Pancreas (tissue), 10 donors: ENCODE measurements around the gene C16orf54. TPM values are rescaled to one million over a fixed set of nuclear protein-coding genes. Genes with fewer than 3 reads are reported as not detected.
A peak's percentile ranks its signal among the peaks of the same experiment; 100 is the strongest.
"Not testable (repeated sequence)": the region's sequence is repeated elsewhere in the genome, so short reads cannot be mapped to it uniquely, and the experiment has no call there.

Source experiments
- ATAC-seq, 4 donors: fragments of 200-7000 bp; cut with Tn5 transposase; one replicate each; pipeline versions ENCODE4 v1.8.0 to v1.9.1; 2020; ENCODE audit warnings: mild to moderate bottlenecking in 4 of 4, moderate library complexity in 4 of 4
- DNase-seq, 6 donors: peaks; one replicate each; pipeline ENCODE4 v3.0.0-alpha.2; 2020
- FAIRE-seq: peaks from 2 replicates; lab custom pipeline; 2012; peaks lifted over from hg19 to GRCh38; lab: Jason Lieb, UNC
- H3K27ac ChIP-seq, 4 donors: fragments of 200-600 bp; sonication (generic); 1 replicate in 3 of 4; 2 replicates in 1 of 4; pipeline versions ENCODE4 v1.5.0 to v1.8.0; 2020
- H3K27me3 ChIP-seq, 4 donors: fragments of 200-600 bp; one replicate each; pipeline ENCODE4 v1.8.0; 2021
- H3K36me3 ChIP-seq, 3 donors: fragments of 200-600 bp; sonication (generic) in 1 of 3; one replicate each; pipeline versions ENCODE4 v1.5.0 to v1.8.0; 2020 to 2021
- H3K4me1 ChIP-seq, 3 donors: fragments of 200-600 bp; one replicate each; pipeline ENCODE4 v1.8.0; 2021
- H3K4me3 ChIP-seq, 4 donors: fragments of 200-600 bp; sonication (generic) in 2 of 4; one replicate each; pipeline versions ENCODE4 v1.5.0 to v1.8.0; 2020 to 2021
- H3K9me3 ChIP-seq, 4 donors: fragments of 200-600 bp; one replicate each; pipeline ENCODE4 v1.8.0; 2021
- WGBS, 2 donors: extraction: QIAGEN DNeasy Blood & Tissue Kit; methylation state at CpG; one replicate each; pipeline ENCODE4 v1.1.7; 2013; 5-methylcytosine and 5-hydroxymethylcytosine counted together
- intact Hi-C, 3 donors: fragments of 100-400 bp; cut with DNase I; formaldehyde crosslinking; loops; one replicate each; pipeline versions ENCODE4 v1.11.1 to v1.14.2; 2022
- polyA plus RNA-seq, 2 donors: library from polyadenylated mRNA; stranded (reverse); fragments of 200-250 nt; gene quantifications; one replicate each; pipeline ENCODE4 v1.2.3, GENCODE V29; 2013
- total RNA-seq, 6 donors: library from RNA; stranded (reverse); fragmentation: NEBNext Ultra II Directional in 4 of 6; extraction: Animal tissue kit (Norgen Biotek cat#: 25700) in 4 of 6; gene quantifications; one replicate each; pipeline versions ENCODE4 v1.2.1 to v1.2.4, GENCODE V29; 2021 to 2023
- TF ChIP-seq, protein P1 (sequence below), 4 donors: fragments of 200-600 bp; sonication (generic) in 3 of 4; IDR thresholded peaks; one replicate each; pipeline versions ENCODE4 v1.5.0 to v1.8.0; 2021; ENCODE audit warnings: antibody characterized with exemption in 4 of 4
- donor health status: healthy with polysubstance abuse.
- donor health status: DM: no; HTN: no; CAD: no; lungs with moderate emphysema.
- donor health status: DM: no; HTN: no; CAD: no.
- donor health status: control.
- donor health status: control.
- donor health status: Bipolar disorder and iron deficiency.
- donor health status: DM: yes; HTN: yes; CAD: no.
- donor health status: DM: no; HTN: no; CAD: no.
- donor health status: DM: no; HTN: no; CAD: no.
- donor health status: DM: yes; HTN: yes; CAD: no.

Gene C16orf54
- total and polyA plus RNA-seq, 8 donors = 0.23 to 1.5 (median 0.26) TPM; not detected in 1

DNA sequence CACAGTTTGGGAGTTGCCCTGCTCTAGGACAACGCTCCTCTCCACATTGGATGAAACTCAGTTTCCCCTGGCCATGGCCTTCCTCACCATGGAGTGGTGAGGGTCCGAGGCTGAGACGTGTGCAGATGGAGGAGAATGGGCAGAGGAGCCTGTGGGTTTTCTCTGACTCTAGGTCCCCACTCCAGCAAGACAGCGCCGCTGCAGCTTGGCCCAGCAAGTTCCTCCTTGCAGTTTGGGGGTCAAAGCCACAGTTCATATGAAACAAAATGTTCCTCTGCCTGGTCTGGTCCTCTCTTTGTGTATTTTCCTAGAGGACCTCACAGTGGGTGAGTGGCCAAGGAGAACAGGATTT, 2.3 kb downstream of the C16orf54 start:
- Histone ChIP-seq H3K4me3 (no peak overlapping the region), H3K9me3 (no peaks in the 10 kb centered on the region), H3K4me1 (no peaks in the 10 kb centered on the region), H3K36me3 (no peaks in the 10 kb centered on the region), H3K27ac (no peak overlapping the region), H3K27me3 (no peaks in the 10 kb centered on the region)
- ATAC-seq (no peak), DNase-seq (no peak), FAIRE-seq (no peak)
- intact Hi-C loops = no loop called here
- TF ChIP-seq, protein P1, sequence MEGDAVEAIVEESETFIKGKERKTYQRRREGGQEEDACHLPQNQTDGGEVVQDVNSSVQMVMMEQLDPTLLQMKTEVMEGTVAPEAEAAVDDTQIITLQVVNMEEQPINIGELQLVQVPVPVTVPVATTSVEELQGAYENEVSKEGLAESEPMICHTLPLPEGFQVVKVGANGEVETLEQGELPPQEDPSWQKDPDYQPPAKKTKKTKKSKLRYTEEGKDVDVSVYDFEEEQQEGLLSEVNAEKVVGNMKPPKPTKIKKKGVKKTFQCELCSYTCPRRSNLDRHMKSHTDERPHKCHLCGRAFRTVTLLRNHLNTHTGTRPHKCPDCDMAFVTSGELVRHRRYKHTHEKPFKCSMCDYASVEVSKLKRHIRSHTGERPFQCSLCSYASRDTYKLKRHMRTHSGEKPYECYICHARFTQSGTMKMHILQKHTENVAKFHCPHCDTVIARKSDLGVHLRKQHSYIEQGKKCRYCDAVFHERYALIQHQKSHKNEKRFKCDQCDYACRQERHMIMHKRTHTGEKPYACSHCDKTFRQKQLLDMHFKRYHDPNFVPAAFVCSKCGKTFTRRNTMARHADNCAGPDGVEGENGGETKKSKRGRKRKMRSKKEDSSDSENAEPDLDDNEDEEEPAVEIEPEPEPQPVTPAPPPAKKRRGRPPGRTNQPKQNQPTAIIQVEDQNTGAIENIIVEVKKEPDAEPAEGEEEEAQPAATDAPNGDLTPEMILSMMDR (IDR thresholded peaks at IDR 0.05) = no peak
- WGBS, 2 donors = 83 to 92% methylated on average over 5 of the region's 5 CpGs

DNA sequence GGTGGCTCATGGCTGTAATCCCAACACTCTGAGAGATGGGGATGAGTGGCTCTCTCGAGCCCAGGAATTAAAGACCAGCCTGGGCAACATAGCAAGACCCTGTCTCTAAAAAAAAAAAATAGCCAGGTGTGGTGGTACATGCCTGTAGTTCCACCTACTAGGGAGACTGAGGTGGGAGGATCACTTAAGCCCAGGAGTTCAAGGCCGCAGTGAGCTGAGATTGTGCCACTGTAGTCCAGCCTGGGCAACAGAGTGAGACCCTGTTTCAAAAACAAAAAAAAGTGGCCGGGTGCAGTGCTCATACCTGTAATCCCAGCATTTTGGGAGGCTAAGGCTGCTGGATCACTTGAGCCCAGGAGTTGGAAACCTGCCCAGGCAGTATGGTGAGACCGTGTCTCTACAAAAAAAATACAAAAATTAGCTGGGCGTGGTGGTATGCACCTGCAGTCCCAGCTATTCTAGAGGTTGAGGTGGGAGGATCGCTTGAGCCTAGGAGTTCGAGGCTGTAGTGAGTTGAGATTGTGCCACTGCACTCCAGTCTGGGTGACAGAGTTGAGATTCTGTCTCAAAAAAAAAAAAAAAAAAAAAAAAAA, 3.0 kb downstream of the C16orf54 start:
- FAIRE-seq = no peak
- Histone ChIP-seq H3K4me3 (no peak overlapping the region), H3K27me3 (no peaks in the 10 kb centered on the region), H3K36me3 (no peaks in the 10 kb centered on the region), H3K9me3 (no peaks in the 10 kb centered on the region), H3K27ac (no peak overlapping the region), H3K4me1 (no peaks in the 10 kb centered on the region)
- intact Hi-C loops = no loop called here
- no peak for DNase-seq
- WGBS, 2 donors = 76 to 84% methylated on average over 7 of the region's 7 CpGs
- no peak for ATAC-seq
- TF ChIP-seq, protein P1 (IDR thresholded peaks at IDR 0.05) = no peak

DNA sequence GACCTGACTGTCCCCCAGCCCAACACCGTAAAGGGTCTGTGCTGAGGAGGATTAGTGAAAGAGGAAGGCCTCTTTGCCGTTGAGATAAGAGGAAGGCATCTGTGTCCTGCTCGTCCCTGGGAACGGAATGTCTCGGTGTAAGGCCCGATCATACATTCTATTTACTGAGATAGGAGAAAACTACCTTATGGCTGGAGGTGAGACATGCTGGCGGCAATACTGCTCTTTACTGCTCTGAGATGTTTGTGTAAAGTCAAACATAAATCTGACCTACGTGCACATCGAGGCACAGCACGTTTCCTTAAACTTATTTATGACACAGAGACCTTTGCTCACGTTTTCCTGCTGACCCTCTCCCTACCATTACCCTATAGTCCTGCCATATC, 5.2 kb downstream of the C16orf54 start:
- H3K36me3 ChIP-seq, ATAC-seq, intact Hi-C loops, DNase-seq, H3K27ac ChIP-seq, H3K9me3 ChIP-seq, H3K4me3 ChIP-seq, H3K27me3 ChIP-seq, H3K4me1 ChIP-seq, FAIRE-seq: not testable (repeated sequence)
- WGBS, 2 donors = 74 to 83% methylated on average over 11 of the region's 11 CpGs

DNA sequence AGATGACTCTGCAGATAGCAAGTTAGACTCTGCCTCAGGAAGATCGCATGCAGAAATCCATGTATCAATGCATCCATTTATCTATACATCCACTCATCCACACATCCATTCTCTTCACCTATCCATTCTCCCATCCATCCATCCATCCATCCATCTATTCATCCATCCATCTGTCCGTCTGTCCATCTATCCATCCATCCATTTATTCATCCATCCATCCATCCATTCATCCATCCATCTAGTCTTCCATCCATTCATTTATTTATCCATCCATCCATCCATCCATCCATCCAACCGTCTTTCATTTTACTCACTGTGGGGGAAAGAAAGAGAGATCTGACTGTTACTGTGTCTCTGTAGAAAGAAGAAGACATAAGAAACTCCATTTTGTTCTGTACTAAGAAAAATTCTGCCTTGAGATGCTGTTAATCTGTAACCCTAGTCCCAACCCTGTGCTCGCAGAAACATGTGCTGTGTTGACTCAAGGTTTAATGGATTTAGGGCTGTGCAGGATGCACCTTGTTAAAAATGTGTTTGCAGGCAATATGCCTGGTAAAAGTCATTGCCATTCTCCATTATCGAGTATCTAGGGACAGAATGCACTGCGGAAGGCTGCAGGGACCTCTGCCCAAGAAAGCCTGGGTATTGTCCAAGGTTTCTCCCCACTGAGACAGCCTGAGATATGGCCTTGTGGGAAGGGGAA, 5.7 kb downstream of the C16orf54 start:
- intact Hi-C loops, H3K9me3 ChIP-seq, H3K4me3 ChIP-seq, H3K36me3 ChIP-seq, H3K4me1 ChIP-seq, H3K27me3 ChIP-seq, H3K27ac ChIP-seq, DNase-seq, FAIRE-seq, ATAC-seq: not testable (repeated sequence)
- WGBS, 2 donors = 71 to 77% methylated on average over 6 of the region's 6 CpGs

DNA sequence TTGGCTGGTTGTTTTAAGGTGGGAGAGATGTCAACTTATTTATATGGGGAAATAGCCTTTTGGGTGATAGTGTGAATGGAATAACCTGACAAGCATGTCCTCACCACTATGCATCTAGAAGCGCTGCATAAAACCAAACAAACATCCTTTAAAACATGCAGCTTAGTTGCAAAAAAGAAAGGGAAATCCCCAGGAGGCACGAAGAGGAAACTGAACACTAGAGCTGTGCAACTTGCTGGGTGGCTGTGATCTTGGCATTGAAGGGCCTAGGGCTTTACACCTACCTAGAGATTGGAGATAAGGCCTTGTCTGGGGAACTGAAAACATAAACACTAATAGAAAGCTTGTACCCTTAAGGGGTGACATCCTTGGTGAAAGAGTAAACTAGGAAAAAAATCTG, 7.3 kb downstream of the C16orf54 start:
- H3K27ac ChIP-seq = no peak overlapping the region
- FAIRE-seq (no peak), DNase-seq (no peak)

More for the DNA sequence above, 7.3 kb downstream of the C16orf54 start:
- intact Hi-C loops = no loop called here
- no peaks in the 10 kb centered on the region for H3K36me3 ChIP-seq
- H3K4me1 ChIP-seq = no peaks in the 10 kb centered on the region
- no peaks in the 10 kb centered on the region for H3K9me3 ChIP-seq
- ATAC-seq = peak in 1 of 4 donors; percentile 12
- H3K4me3 ChIP-seq = no peak overlapping the region
- no peaks in the 10 kb centered on the region for H3K27me3 ChIP-seq
- 76 to 81% methylated on average over 2 of the region's 2 CpGs for WGBS, 2 donors
- TF ChIP-seq, protein P1 (IDR thresholded peaks at IDR 0.05) = no peak
